Measurements from ENCODE around the gene CADPS2. TPM values are rescaled to one million over a fixed set of nuclear protein-coding genes. Genes with fewer than 3 reads are reported as not detected.

Gene CADPS2
- total RNA-seq, 1 donor from 2014 or later, result 0.22 TPM

- TF ChIP-seq CTCF (IDR thresholded peaks at IDR 0.05; ENCODE audit: partially characterized antibody, unreplicated experiment), result no peak
- Mint-ChIP-seq H3K36me3 (ENCODE audit: unreplicated experiment) (no peaks in the 10 kb centered on the region), H3K9me3 (ENCODE audit: unreplicated experiment) (no peaks in the 10 kb centered on the region), H3K27ac (ENCODE audit: unreplicated experiment) (no peak overlapping the region), H3K27me3 (ENCODE audit: unreplicated experiment) (peaks cover 1% of the 10 kb centered on the region), H3K4me1 (ENCODE audit: low read depth, unreplicated experiment) (no peaks in the 10 kb centered on the region), H3K4me3 (ENCODE audit: unreplicated experiment) (no peak overlapping the region)
- DNase-seq, result no peak
Observed at GRCh38 chr7:122463631-122464030, 422.6 kb downstream of the CADPS2 start.

- Mint-ChIP-seq H3K4me3 (ENCODE audit: unreplicated experiment) (no peak overlapping the region), H3K27me3 (ENCODE audit: unreplicated experiment) (peaks cover 1% of the 10 kb centered on the region), H3K36me3 (ENCODE audit: unreplicated experiment) (no peaks in the 10 kb centered on the region), H3K9me3 (ENCODE audit: unreplicated experiment) (no peaks in the 10 kb centered on the region), H3K4me1 (ENCODE audit: low read depth, unreplicated experiment) (no peaks in the 10 kb centered on the region), H3K27ac (ENCODE audit: unreplicated experiment) (no peak overlapping the region)
- no peak for TF ChIP-seq CTCF (IDR thresholded peaks at IDR 0.05; ENCODE audit: partially characterized antibody, unreplicated experiment)
- no peak for DNase-seq
Observed at GRCh38 chr7:122460936-122461335, 425.3 kb downstream of the CADPS2 start.

GRCh38 chr7:122457969-122458368, 428.3 kb downstream of the CADPS2 start:
- no peak for TF ChIP-seq CTCF (IDR thresholded peaks at IDR 0.05; ENCODE audit: partially characterized antibody, unreplicated experiment)
- no peak for DNase-seq
- Mint-ChIP-seq H3K27ac (ENCODE audit: unreplicated experiment) (no peak overlapping the region), H3K27me3 (ENCODE audit: unreplicated experiment) (no peaks in the 10 kb centered on the region), H3K9me3 (ENCODE audit: unreplicated experiment) (no peaks in the 10 kb centered on the region), H3K4me1 (ENCODE audit: low read depth, unreplicated experiment) (no peaks in the 10 kb centered on the region), H3K36me3 (ENCODE audit: unreplicated experiment) (no peaks in the 10 kb centered on the region), H3K4me3 (ENCODE audit: unreplicated experiment) (no peak overlapping the region)

- Mint-ChIP-seq H3K27ac (ENCODE audit: unreplicated experiment) (no peak overlapping the region), H3K4me1 (ENCODE audit: low read depth, unreplicated experiment) (no peaks in the 10 kb centered on the region), H3K9me3 (ENCODE audit: unreplicated experiment) (no peaks in the 10 kb centered on the region), H3K36me3 (ENCODE audit: unreplicated experiment) (no peaks in the 10 kb centered on the region), H3K27me3 (ENCODE audit: unreplicated experiment) (no peaks in the 10 kb centered on the region), H3K4me3 (ENCODE audit: unreplicated experiment) (no peak overlapping the region)
- DNase-seq, result no peak
- no peak for TF ChIP-seq CTCF (IDR thresholded peaks at IDR 0.05; ENCODE audit: partially characterized antibody, unreplicated experiment)
Observed at GRCh38 chr7:122457325-122457724, 428.9 kb downstream of the CADPS2 start.

GRCh38 chr7:122454776-122455507, 431.3 kb downstream of the CADPS2 start:
- Mint-ChIP-seq H3K9me3 (ENCODE audit: unreplicated experiment) (no peaks in the 10 kb centered on the region), H3K27me3 (ENCODE audit: unreplicated experiment) (no peaks in the 10 kb centered on the region), H3K36me3 (ENCODE audit: unreplicated experiment) (no peaks in the 10 kb centered on the region), H3K27ac (ENCODE audit: unreplicated experiment) (no peak overlapping the region), H3K4me1 (ENCODE audit: low read depth, unreplicated experiment) (no peaks in the 10 kb centered on the region), H3K4me3 (ENCODE audit: unreplicated experiment) (no peak overlapping the region)
- no peak for TF ChIP-seq CTCF (IDR thresholded peaks at IDR 0.05; ENCODE audit: partially characterized antibody, unreplicated experiment)
- DNase-seq, result no peak
